Stimulated activated CD8-positive, alpha-beta memory T cell treated with anti-CD3 and anti-CD28 coated beads, Interleukin-7, amount 100 ng/mL, for 48 hours (primary cell): ENCODE data around the gene CD164L2.

Source experiments
- DNase-seq, 2 donors: peaks; one replicate each; pipeline ENCODE4 v3.0.0-alpha.2; 2020; ENCODE audit warnings: low read depth in 1 of 2; ENCODE audit errors: extremely low read depth in 1 of 2

CD164L2 gene

DNA sequence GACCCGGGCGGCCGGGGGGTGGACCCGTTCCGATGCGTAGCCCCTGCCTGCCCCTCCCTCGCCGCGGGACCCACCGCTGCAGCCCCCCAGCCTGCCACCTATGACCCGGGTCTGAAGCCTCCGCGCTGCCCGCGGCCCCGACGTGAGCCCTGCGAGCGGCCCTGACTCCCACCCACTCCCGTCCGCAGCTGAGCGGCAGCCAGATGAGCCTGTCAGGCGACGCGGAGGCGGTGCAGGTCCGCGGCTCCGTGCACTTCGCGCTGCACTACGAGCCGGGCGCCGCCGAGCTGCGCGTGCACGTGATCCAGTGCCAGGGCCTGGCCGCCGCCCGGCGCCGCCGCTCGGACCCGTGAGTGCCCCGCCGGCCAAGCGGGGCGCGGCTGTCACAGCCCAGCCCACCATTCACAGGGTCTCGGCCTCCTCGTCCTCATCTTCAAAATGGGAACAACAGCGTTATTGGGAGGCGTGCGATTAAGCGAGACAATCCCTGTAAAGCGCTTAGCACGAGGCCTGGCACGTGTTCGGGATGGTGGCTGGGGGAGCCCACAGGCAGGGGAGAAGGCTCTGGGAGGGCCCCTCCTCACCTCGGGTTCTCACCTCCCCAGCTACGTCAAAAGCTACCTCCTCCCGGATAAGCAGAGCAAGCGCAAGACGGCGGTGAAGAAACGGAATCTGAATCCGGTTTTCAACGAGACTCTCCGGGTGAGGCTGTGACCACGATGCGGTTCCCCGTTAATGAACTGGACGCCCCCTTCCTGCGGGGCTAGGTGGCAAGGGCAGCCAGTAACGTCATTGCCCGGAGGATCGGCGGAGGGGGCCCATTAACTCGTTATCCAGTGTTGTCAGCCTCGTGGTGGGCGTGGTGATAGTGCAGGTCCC is 33.1 kb downstream of the CD164L2 start:
- DNase-seq, result no peak

DNA sequence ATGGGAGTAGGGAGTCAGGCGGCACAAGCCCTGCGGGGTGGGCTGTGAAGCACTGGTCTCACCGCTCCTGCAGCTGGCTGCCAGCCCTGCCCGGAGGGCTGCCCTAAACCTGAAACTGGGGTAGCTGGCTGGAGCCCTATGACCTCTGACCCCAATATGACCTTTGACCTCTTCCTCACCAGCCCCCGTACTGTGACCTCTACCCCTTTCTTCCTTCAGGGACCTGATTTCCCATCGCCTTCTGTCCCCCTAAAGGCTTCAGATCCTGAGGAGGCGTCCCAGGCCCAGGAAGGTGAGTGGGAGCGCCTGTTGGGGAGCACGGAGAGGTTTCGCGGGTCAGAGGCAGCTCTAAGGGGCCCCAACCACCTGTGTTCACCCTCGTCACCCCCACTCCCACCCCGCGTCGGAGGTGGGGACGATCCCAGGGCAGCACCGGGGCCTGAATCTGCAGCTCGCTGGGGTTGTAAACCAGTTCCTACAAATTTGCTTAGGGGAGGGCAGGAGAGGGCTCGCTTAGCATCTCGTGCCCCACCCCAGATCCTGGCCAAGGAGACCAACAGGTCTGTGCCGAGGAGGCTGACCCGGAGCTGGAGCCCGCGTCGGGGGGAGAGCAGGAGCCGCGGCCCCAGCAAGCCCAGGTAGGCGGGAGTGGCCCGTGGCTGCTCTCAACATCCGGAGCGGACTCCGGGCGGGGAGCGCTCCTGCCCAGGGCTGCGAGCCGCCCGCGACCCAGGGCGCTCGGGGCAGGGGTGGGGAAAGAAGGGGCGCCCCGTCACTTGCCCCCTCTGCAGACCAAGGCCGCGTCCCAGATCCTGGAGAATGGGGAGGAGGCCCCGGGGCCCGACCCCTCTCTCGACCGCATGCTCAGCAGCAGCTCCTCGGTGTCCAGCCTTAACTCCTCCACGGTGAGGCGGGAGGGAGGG is 34.0 kb downstream of the CD164L2 start:
- no peak for DNase-seq

DNA sequence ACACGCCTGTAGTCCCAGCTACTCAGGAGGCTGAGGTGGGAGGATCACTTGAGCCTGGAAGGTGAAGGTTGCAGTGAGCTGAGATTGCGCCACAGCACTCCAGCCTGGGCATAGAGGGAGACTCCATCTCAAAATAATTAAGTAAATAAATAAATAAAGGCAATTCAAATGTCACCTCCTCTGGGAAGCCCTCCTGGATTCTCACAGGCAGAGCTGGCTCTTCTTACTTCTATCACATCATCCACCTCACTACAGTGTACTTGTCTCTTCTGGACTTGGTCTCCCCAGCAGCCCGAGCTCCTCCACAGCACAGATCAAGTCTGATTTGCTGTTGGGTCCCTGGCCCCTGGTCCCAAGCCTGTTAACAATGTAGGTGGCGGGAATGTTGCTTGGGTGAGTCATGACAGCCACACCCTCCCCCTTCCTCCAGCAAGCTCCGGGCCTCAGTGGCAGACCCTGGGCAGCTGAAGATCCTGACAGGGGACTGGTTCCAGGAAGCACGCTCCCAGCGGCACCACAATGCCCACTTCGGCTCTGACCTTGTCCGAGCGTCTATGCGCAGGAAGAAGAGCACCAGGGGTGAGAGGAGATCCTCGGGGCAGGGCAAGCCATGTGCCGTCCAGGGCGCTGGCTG is 36.0 kb downstream of the CD164L2 start:
- DNase-seq, result no peak

DNA sequence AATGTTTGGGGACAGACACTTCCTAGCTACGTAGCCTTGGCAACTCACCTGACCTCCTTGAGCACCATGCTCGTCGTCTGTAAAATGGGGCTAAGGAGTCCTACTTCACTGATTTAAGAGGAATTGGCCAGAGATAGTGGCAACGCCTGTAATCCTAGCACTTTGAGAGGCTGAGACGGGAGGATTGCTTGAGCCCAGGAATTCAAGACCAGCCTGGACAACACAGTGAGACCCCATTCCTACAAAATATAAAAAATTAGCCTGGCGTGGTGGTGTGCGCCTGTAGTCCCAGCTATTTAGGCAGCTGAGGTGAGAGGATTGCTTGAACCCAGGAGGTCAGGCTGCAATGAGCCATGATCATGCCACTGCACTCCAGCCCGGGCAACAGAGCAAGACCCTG is 36.8 kb downstream of the CD164L2 start:
- no peak for DNase-seq

- DNase-seq, result no peak
Observed at GRCh38 chr1:27345272-27345671, 37.9 kb downstream of the CD164L2 start.

DNA sequence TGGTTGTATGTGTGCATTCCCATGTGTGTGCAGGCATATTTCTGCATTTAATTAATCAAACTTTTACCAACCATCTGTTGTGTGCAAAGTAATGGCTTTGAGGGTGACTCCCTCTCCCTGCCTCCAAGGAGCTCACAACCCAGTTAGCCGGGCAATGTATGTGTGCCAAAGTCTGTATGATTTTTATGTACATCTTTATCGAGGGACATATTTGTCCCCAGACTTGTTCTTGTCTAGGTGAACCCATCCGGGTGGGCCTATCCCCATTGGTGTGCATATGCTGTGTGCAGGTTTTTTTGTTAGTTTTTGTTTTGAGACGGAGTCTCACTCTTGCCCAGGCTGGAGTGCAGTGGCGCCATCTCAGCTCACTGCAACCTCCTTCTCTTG is 39.5 kb downstream of the CD164L2 start:
- no peak for DNase-seq

DNA sequence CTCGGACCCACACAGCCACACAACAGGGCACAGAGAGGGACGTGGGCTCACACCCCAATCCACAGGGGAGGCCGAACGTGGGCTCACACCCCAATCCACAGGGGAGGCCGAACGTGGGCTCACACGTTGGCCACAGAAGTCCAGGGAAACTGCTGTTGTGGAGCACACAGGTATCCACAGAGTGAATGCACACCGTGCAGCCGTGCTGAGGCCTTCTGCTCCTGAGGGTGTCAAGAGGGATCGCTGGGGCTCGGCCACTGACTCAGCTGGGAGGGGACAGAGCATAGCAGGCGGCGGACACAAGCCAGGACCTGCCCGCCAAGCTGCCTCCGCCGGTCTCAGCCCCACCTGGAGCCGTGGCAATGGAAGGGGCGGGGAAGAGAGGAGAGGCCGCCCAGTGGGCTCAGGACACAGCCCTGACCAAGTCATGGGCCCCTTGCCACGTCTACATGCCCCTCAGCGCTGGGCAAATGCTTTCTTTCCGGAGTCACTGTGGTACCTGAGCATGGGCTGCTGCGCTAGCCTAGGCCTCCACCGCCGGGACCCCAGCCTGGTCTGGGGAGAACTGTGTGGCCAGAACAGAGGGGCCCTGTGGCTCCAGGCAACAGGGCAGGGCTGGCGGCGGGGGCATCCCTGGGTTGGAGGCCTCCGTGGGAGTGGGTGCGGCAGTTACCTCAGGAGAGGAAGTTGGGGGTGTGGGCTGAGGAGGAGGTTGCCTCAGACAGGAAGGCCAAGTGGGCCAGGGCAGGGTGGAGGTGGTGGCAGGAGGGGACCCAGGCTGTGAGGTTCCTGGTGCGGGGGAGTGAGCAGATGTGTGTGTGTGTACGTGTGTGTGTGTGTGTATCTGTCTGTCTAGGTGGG is 40.1 kb downstream of the CD164L2 start:
- DNase-seq, result no peak

DNA sequence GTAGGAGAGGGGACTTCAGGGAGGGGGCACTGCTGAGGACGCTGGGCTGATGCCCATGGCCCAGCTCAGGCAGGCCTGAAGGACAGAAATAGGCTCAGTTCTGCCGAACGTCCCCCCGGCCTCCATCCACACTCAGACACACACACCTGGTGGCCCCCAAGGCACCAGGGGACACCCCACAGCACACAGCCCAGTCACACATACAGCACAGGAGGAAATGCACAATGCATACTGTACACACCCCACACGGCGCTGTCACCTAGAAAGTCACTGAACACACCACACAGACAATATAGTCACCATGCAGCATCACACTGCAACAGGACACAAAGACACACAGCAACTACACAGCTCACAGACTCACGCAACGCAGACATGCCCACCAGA is 40.7 kb downstream of the CD164L2 start:
- no peak for DNase-seq

DNA sequence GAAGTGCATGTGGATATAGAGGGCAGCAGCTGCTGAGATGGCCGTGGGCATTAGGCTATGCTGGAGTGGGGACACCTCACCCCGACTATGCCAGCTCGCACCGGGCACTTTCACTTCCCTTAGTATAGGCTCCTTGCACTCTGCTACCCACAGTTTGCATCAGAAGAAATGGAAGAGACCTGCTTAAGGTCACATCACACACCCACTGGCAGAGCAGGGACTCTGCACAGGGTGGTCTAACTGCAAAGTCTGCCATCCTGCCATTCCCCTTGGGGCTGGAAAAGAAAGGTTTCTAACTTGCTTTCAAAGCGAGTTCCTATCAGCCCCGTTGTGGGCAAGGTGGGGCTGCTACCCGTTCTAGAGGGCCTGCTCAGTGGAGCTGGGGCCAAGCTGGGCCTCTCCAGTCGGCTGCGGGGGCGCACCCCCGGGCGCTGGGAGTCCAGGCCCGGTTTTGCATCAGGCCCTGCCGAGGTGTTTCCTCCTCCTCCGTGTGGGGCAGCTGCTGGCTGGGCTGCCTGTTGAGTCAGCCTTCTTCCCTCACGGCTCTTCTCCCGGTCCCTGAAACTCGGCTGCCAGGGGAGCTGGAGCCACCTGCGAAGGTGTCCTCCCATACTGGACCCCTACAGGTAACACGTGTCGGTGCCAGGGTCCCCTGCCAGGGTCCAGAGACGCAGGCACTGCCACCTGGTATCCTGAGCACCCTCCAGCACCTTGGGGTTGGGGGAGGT is 41.4 kb downstream of the CD164L2 start, which contains the start of gene SYTL1:
TSS of gene SYTL1 (plus strand) at position 498 of the 728 bp plus-strand sequence. CDS start 3,313 bp downstream, outside the sequence.
- peak in 1 of 2 donors; percentile 56 for DNase-seq

DNA sequence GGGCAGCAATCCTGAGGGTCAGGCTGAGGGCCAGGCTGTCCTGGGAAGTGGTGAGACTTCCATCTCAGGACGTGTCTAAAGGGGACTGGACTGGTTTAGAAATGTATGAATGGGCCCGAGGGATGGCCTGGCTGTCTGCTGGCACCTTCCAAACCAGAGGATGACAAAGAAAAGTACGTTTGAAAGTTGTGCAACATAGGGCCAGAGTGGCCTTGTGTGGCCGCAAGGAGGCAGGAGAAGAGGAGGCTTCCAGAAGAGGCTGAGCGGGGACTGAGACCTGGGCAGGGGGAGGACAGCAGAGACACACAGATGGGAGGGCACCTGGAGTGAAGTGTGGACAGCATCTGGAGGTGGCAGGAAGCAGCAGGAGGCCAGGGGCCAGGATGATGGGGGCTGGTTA is 43.9 kb downstream of the CD164L2 start:
- no peak for DNase-seq

DNA sequence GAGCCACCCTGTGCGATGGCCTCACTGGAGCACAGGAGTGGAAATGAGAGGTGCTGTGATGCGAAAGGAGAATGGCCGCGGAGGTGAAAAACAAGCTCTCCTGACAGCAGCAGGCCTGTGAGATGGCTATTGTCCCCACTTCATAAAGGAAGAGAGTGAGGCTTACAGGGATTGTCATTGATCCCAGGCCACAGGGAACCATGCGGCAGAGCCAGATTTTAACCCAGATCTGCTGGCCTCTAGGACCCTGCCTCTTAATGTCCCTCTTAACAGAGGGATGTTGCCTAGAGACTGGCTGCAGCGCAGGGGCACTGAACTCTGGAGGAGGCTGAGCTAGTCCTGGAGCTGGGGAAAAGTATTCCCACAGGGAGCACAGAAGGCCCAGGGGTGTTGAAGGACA is 44.4 kb downstream of the CD164L2 start:
- no peak for DNase-seq

GRCh38 chr1:27336756-27337155 is 46.4 kb downstream of the CD164L2 start:
- DNase-seq, result no peak

DNA sequence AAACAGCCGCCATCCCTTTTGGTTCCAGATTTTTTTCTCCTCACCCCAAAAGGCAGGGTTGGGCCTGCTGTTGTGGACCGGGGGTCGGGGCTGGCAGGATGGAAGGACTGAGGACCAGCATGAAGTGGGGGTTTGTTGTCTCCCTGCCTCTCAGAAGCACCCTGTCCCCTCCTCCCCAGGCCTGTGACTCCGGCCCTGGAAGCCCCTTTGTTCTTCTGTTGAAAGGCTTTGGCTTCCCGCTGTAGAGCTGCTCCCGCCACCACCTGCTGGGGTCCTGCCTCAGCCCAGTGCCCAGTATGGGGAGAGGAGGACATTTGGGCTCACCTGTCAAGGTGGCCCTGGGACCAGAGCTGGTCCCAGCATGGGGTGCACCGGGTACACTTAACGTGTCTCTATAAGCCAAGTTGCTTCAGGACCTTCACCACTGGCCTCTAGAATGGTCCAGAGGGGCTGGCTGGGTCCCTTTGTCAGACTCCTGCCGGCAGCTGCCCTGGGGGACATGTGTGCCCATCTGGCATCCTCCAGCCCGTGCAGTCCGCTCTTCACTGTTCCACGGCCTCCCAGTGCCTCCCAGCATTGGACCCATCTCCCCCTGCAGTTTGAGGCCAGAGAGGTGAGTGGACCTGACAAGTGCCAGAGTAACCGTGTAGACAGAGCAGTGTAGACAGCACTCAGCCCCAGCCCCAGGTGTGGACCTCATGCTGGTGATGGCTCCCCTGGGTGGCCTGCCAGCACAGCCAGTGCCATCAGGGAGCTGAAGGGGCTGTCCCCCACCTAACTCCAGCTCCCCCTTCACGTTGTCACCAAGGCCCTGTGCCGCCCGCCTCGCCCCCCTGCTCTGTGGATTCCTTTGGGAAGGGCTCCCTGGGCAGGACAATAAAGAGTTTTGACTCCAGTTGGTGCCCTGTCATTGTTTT is 47.4 kb downstream of the CD164L2 start:
- no peak for DNase-seq

DNA sequence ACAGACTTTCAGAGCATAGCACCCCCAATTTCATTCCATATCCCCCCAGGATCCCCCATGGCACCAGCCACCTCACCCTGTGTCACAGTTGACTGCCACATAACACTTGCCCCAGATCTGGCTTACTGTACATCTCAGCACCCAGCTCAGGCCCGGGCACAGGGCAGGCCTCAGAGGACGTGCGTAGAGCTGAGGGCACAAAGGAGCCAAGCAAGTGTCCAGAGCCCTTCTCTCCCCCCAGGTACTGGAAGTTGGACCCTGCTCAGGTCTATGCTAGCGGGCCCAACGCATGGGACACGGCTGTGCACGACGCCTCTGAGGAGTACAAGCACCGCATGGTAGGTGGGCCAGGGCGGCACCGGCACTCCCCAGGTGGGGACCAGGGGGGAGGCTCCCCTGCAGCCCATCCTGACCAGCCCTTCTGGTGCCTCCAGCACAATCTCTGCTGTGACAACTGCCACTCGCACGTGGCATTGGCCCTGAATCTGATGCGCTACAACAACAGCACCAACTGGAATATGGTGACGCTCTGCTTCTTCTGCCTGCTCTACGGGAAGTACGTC is 49.3 kb downstream of the CD164L2 start:
- DNase-seq, result no peak

DNA sequence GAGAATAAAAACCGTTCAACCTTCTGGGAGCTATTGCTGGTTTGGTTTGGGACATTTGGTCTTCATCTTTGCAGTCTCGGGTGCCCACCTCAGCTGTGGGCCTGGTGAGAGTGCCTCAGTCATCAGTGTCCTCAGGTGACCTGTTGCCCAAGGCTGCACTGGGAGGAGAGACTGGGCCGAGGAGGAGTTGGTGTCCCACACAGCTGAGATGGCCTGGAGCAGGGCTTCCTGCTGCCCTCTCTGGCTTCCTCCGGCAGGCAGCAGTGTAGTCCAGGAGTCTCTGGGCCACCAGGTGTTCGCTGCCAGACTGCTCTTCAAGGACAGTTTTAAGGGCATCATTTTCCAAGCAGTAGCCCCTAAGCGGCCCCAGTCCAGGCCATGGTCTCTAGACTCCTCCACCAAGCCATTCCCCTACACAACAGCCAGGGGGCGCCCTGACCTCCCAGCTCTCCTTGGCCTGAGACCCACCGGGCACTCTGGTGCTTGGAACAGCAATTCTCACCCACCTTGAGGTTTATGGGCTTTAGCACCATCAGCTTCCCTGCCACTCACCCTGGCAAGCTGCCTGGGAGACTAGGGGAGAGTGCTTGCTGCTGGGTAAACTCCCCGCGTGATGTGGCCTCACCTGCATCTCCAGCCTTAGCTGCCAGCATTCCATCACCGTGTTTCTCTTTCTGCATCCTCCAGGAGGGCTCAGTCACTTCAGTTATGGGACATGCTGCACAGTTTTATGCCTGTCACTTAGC is 50.4 kb downstream of the CD164L2 start:
- DNase-seq, result no peak

- DNase-seq, result no peak
Observed at GRCh38 chr1:27331922-27332321, 51.2 kb downstream of the CD164L2 start.

- no peak for DNase-seq
Observed at GRCh38 chr1:27331426-27331825, 51.7 kb downstream of the CD164L2 start.

DNA sequence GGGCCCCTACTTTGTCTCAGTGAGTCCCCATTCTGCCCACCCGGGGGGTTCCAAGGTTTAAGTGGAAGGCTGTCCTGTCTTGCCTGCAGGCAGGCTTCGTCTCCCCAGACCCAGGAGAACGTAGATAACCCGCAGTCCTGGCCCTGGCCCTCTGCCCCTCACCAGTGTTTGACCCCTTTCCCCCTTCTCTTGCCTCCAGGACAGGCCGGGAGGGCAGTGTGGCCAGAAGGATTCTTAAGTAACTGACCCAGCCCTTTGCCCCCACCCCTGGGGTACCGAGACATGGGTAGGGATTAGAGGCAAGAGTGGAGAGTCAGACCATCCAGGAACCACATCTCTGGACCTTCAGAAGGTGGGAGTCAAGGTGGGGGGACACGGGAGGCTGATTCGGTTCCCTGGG is 52.3 kb downstream of the CD164L2 start:
- no peak for DNase-seq
